MM.1S (cell line): ENCODE measurements around the gene MEGF11.

ENCODE experiments used
- DNase-seq: peaks from one replicate; pipeline ENCODE4 v3.0.0-alpha.2; 2015
- H2AFZ ChIP-seq: fragments of 300-600 bp; sonication (generic); 2 replicates; pipeline ENCODE4 v1.6.0; 2016; ENCODE audit warnings: antibody characterized with exemption, low read length
- H3F3A ChIP-seq: fragments of 300-600 bp; sonication (generic); 2 replicates; pipeline ENCODE4 v1.6.1; 2016; ENCODE audit warnings: mild to moderate bottlenecking, antibody characterized with exemption, low read length, moderate library complexity, mixed read lengths; ENCODE audit not compliant: insufficient read depth
- H3K27ac ChIP-seq: fragments of 300-600 bp; sonication (generic); 2 replicates; pipeline ENCODE4 v1.5.1; 2016; ENCODE audit warnings: mild to moderate bottlenecking, low read length
- H3K27me3 ChIP-seq: fragments of 300-600 bp; sonication (generic); replicated peaks from 2 replicates; pipeline ENCODE4 v1.6.0; 2016; ENCODE audit warnings: low read length; ENCODE audit not compliant: insufficient read depth
- H3K36me3 ChIP-seq: fragments of 300-600 bp; sonication (generic); replicated peaks from 2 replicates; pipeline ENCODE4 v1.6.1; 2016; ENCODE audit warnings: mild to moderate bottlenecking, low read length, mixed read lengths; ENCODE audit not compliant: insufficient read depth
- H3K4me1 ChIP-seq: fragments of 300-600 bp; sonication (generic); 2 replicates; pipeline ENCODE4 v1.6.1; 2016; ENCODE audit warnings: low read length, mixed read lengths
- H3K4me2 ChIP-seq: fragments of 300-600 bp; sonication (generic); 2 replicates; pipeline ENCODE4 v1.6.0; 2016; ENCODE audit warnings: low read depth, low read length
- H3K4me3 ChIP-seq: fragments of 300-600 bp; sonication (generic); 2 replicates; pipeline ENCODE4 v1.5.1; 2016; ENCODE audit warnings: low read length, mixed read lengths
- H3K79me2 ChIP-seq: fragments of 300-600 bp; sonication (generic); 2 replicates; pipeline ENCODE4 v1.6.1; 2016; ENCODE audit warnings: mixed run types, low read length, mixed read lengths
- H3K9ac ChIP-seq: fragments of 300-600 bp; sonication (generic); 2 replicates; pipeline ENCODE4 v1.6.1; 2016; ENCODE audit warnings: low read length, mixed read lengths
- H3K9me2 ChIP-seq: fragments of 300-600 bp; sonication (generic); replicated peaks from 2 replicates; pipeline ENCODE4 v1.6.1; 2016; ENCODE audit warnings: mild to moderate bottlenecking, low read length, mixed read lengths; ENCODE audit not compliant: insufficient read depth
- H3K9me3 ChIP-seq: fragments of 300-600 bp; sonication (generic); replicated peaks from 2 replicates; pipeline ENCODE4 v1.6.1; 2016; ENCODE audit warnings: mild to moderate bottlenecking, low read length, mixed read lengths; ENCODE audit not compliant: insufficient read depth
- H4K20me1 ChIP-seq: fragments of 300-600 bp; sonication (generic); 2 replicates; pipeline ENCODE4 v1.6.1; 2016; ENCODE audit warnings: mild to moderate bottlenecking, low read length, moderate library complexity, mixed read lengths; ENCODE audit not compliant: insufficient read depth
- EZH2 ChIP-seq: fragments of 300-600 bp; sonication (generic); optimal IDR thresholded peaks from 2 replicates; pipeline ENCODE3; 2017; ENCODE audit warnings: low read depth, mild to moderate bottlenecking, antibody characterized with exemption, low read length, mixed read lengths
- EZH2phosphoT487 ChIP-seq: fragments of 300-600 bp; sonication (generic); IDR thresholded peaks from 2 replicates; pipeline ENCODE4 v1.6.1; 2018; ENCODE audit warnings: antibody characterized with exemption, low read length
- TF ChIP-seq, protein P1 (sequence below): fragments of 300-600 bp; sonication (generic); IDR thresholded peaks from 2 replicates; pipeline ENCODE4 v1.5.1; 2016; ENCODE audit warnings: antibody characterized with exemption, low read length, mixed read lengths

Gene MEGF11

DNA sequence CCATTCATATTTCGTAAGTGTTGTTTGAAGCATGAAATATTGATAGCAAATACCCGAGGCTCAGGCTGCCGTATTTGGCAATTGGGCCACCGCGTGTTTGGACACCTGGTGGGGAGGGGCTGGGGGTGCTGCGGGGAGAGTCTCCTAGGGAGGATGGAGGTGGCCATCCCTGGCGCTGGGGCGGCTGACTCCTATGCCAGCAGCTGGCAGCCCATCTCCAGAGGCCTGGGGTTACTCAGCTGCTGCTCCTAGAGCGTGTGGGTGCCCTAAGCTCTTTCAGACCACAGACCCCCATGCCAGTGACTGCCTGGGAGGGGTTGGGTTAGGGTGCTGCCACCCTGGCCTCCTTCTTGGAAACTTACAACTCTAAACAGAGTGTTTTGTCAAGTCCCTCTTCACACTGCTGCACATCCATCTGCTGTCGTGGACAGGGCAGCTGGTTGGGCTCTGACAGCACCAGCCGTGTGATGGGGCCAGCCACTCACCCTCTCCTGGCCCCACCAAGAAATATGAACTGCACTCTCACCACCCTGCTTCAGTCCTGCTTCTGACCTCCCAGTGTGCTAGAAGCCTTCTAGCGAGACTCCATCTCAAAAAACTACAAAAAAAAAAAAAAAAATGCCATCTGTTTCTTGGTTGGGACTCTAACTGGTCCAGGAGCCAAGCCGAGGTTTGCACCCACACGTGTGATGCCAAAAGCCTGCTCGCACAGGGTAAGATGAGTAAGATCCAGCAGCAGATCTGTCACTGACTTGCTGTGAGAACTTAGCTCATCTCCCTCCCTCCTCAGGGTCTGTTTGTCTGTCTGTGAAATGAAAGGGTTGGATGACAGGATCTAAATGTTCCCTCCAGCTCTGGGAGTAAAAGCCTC lies 156.2 kb downstream of the MEGF11 start:
- H3K9me3 ChIP-seq, result no peaks in the 10 kb centered on the region
- H3K4me3 ChIP-seq, result no peak overlapping the region
- no peak overlapping the region for H3K9ac ChIP-seq
- H3K27me3 ChIP-seq, result no peaks in the 10 kb centered on the region; the same call in 1 of the 2 replicates
- H3K79me2 ChIP-seq, result no peaks in the 10 kb centered on the region
- no peaks in the 10 kb centered on the region for H4K20me1 ChIP-seq
- H3F3A ChIP-seq, result no peaks in the 10 kb centered on the region
- H3K4me2 ChIP-seq, result no peak overlapping the region
- no peaks in the 10 kb centered on the region for H3K36me3 ChIP-seq
- no peaks in the 10 kb centered on the region for H3K4me1 ChIP-seq
- DNase-seq, result no peak
- H2AFZ ChIP-seq, result no peak overlapping the region
- TF ChIP-seq EZH2phosphoT487 (no peak), EZH2 (no peak)
- TF ChIP-seq, protein P1, sequence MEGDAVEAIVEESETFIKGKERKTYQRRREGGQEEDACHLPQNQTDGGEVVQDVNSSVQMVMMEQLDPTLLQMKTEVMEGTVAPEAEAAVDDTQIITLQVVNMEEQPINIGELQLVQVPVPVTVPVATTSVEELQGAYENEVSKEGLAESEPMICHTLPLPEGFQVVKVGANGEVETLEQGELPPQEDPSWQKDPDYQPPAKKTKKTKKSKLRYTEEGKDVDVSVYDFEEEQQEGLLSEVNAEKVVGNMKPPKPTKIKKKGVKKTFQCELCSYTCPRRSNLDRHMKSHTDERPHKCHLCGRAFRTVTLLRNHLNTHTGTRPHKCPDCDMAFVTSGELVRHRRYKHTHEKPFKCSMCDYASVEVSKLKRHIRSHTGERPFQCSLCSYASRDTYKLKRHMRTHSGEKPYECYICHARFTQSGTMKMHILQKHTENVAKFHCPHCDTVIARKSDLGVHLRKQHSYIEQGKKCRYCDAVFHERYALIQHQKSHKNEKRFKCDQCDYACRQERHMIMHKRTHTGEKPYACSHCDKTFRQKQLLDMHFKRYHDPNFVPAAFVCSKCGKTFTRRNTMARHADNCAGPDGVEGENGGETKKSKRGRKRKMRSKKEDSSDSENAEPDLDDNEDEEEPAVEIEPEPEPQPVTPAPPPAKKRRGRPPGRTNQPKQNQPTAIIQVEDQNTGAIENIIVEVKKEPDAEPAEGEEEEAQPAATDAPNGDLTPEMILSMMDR, result no peak
- H3K27ac ChIP-seq, result no peak overlapping the region
- H3K9me2 ChIP-seq, result no peaks in the 10 kb centered on the region

DNA sequence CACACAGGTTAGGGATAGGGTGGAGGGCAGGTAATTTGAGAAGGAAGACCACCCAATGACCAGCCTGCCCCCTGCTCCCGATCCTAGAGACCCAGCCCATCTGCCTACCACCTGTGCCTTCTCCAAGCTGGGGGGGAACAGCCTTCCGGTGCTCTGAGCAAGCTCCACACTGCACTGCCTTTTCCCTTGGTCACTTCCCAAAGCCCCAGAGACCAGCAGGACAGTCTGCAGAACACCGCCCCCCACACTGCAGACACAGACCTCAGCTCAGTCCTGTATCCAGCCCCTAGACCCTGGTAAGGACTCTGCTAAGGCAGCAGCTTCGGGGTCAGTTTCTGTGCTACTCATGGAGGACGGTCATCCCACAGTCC lies 156.9 kb downstream of the MEGF11 start:
- Histone ChIP-seq H3F3A (no peaks in the 10 kb centered on the region), H3K36me3 (no peaks in the 10 kb centered on the region), H4K20me1 (no peaks in the 10 kb centered on the region), H3K79me2 (no peaks in the 10 kb centered on the region), H3K9me3 (no peaks in the 10 kb centered on the region), H3K27me3 (no peaks in the 10 kb centered on the region; the same call in 1 of the 2 replicates), H2AFZ (no peak overlapping the region), H3K4me1 (no peaks in the 10 kb centered on the region), H3K4me2 (no peak overlapping the region), H3K9me2 (no peaks in the 10 kb centered on the region), H3K27ac (no peak overlapping the region), H3K9ac (no peak overlapping the region), H3K4me3 (no peak overlapping the region)
- no peak for DNase-seq
- TF ChIP-seq EZH2 (no peak), EZH2phosphoT487 (no peak)
- TF ChIP-seq, protein P1, result no peak

DNA sequence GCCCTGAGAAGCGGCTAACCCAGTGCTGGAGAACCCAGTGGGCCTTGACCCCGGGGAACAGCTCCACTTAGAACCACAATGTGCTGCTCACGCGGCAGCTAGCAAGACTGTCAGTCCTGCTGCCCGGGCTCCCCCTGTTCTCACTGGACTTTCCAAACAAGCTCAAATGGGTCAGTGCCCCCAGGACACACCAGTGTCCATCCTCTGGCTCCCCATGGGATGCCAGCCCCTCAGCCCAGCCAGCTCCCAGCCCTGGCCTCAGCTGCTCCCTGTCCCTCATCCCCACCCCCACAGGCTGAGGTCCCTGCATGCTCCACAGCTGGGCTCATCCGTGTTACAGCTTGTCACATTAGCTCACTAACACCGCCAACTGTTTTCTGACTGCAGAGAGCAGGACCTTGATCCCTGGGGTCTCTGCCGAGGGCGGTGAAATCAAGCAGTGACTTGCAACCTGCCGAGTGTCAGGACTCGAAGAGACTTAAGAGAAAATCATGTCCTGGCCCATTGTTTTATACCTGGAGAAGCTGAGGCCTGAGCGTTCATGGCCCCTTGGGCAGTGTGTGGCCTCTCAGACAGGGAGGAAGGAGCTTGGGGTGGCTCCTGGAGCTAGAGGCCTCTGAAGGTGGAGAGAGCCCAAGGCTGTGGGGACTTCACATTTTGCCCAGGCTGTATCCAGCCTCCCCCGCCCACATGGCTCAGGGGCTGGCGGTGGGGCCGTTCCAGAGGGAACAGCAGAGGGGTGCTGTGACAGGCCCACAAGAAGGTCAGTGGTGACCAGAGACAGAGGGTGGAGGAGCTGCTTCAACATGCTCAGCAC lies 157.5 kb downstream of the MEGF11 start:
- Histone ChIP-seq H3K36me3 (no peaks in the 10 kb centered on the region), H3K4me1 (no peaks in the 10 kb centered on the region), H3K4me2 (no peak overlapping the region), H3F3A (no peaks in the 10 kb centered on the region), H3K9ac (no peak overlapping the region), H3K4me3 (no peak overlapping the region), H3K27ac (no peak overlapping the region), H3K9me2 (no peaks in the 10 kb centered on the region), H3K27me3 (no peaks in the 10 kb centered on the region; the same call in 1 of the 2 replicates), H2AFZ (no peak overlapping the region), H4K20me1 (no peaks in the 10 kb centered on the region), H3K9me3 (no peaks in the 10 kb centered on the region), H3K79me2 (no peaks in the 10 kb centered on the region)
- TF ChIP-seq, protein P1, result no peak
- no peak for DNase-seq
